Measurements from ENCODE around the gene FBXW8.

- no peak for TF ChIP-seq CTCF (conservative IDR thresholded peaks at IDR 0.05; ENCODE audit: low read depth, low read length)
- TF ChIP-seq EZH2 (IDR thresholded peaks at IDR 0.05; ENCODE audit: low read length, unreplicated experiment): no peak
- no peak for TF ChIP-seq EZH2phosphoT487 (IDR thresholded peaks at IDR 0.05; ENCODE audit: borderline replicate concordance, low read length)
Observed at GRCh38 chr12:117046425-117046824, 135.7 kb downstream of the FBXW8 start.
